ENCODE results near the gene HK1. TPM values are rescaled to one million over a fixed set of nuclear protein-coding genes. Genes with fewer than 3 reads are reported as not detected.
A peak's percentile ranks its signal among the peaks of the same experiment; 100 is the strongest.

The HK1 gene
- total and polyA plus RNA-seq, 2 of the 4 experiments (the other 2 are of a cell fraction): 53.7 to 90.5 TPM

DNA sequence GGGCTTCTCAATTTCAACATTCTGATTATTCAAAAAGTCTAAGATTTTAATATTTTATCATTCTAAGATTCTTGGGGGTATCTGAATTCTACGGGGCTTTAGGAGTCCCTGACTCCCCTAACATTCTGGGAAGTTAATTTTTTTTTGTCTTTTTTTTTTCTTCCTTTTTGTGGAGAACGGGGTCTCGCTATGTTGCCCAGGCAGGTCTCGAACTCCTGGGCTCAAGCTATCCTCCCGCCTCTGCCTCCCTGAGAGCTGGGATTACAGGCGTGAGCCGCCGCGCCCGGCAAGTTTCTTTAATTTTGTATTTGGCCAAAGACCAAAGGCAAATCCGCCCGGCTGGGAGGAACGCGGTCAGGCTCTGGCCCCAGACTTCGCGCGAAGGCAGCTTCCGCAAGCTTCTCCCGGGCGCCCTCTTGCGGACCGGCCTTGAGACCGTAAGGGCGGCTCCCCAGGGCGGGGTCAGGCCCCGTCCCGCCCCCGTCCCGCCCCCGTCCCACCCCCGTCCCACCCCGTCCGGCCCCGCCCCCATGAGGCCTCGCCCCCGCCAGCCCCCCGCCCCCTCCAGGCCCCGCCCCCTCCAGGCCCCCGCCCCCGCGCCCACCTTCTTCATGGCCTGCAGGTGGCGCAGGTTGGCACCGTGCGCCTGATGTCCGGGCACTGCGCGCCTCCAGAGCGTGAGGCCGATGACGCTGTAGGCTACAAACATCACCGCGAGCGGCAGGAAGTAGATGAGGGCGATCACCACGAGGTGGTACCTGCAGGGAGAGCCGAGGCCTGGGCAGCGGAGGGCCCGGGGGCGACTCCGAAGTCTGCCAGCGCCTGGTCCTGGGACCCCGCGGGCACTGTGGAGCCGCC, 130.3 kb downstream of the HK1 start (continued):
- TF ChIP-seq, protein P1, sequence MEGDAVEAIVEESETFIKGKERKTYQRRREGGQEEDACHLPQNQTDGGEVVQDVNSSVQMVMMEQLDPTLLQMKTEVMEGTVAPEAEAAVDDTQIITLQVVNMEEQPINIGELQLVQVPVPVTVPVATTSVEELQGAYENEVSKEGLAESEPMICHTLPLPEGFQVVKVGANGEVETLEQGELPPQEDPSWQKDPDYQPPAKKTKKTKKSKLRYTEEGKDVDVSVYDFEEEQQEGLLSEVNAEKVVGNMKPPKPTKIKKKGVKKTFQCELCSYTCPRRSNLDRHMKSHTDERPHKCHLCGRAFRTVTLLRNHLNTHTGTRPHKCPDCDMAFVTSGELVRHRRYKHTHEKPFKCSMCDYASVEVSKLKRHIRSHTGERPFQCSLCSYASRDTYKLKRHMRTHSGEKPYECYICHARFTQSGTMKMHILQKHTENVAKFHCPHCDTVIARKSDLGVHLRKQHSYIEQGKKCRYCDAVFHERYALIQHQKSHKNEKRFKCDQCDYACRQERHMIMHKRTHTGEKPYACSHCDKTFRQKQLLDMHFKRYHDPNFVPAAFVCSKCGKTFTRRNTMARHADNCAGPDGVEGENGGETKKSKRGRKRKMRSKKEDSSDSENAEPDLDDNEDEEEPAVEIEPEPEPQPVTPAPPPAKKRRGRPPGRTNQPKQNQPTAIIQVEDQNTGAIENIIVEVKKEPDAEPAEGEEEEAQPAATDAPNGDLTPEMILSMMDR (conservative IDR thresholded peaks at IDR 0.05; ENCODE audit: low read depth, low read length): peak; percentile 60
- no peak; the same call in 1 of the 2 replicates for TF ChIP-seq MAZ (IDR thresholded peaks at IDR 0.05; ENCODE audit: borderline replicate concordance, low read depth, low read length)

DNA sequence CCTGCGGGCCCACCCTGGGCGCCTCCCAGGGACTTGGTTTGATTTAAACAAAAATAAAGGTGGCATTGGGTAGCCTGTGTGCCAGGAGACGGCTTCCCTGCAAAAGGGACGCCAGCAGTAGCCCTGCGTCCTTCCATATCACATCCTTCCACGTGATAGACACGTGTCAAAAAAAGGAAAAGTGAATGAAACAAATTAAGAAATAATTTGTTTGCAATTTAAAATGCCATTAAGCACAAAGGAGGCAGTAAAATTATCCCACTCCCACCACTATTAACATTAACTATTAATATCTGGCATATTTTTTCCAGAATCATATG, 130.8 kb downstream of the HK1 start:
- Histone ChIP-seq H4K20me1 (ENCODE audit: insufficient read depth, low read length) (no peaks in the 10 kb centered on the region), H4K5ac (ENCODE audit: low read depth, low read length) (no peak overlapping the region; the same call in 1 of the 2 replicates), H3K4me2 (ENCODE audit: low read depth, low read length) (peak overlapping the region; percentile 71), H2BK5ac (ENCODE audit: low read depth, low read length, poor library complexity, severe bottlenecking) (no peak overlapping the region), H3K56ac (ENCODE audit: extremely low read depth, insufficient read depth, low read length) (no peak overlapping the region), H2AK9ac (replicated peaks; ENCODE audit: low read depth, low read length, poor library complexity) (no peak overlapping the region), H4K91ac (ENCODE audit: insufficient read depth, low read depth, low read length) (no peak overlapping the region), H3K9me3 (ENCODE audit: control insufficient read depth, insufficient read depth, low read length) (no peaks in the 10 kb centered on the region), H3K9ac (ENCODE audit: low read depth, low read length) (no peak overlapping the region; the same call in 1 of the 2 replicates), H3K18ac (ENCODE audit: low read depth, low read length) (no peak overlapping the region), H3K23ac (ENCODE audit: low read depth, low read length) (no peak overlapping the region), H2BK15ac (ENCODE audit: low read depth, low read length) (no peak overlapping the region), H3K79me1 (ENCODE audit: low read depth in 1 of 2, low read length in 2 of 2) (no peaks in the 10 kb centered on the region), H3K27me3 (ENCODE audit: control insufficient read depth, insufficient read depth, low read length) (no peaks in the 10 kb centered on the region; the same call in 1 of the 2 replicates), H3K9me1 (ENCODE audit: insufficient read depth, low read length) (peaks cover 10% of the 10 kb centered on the region), H2AFZ (replicated peaks; ENCODE audit: low read length, poor library complexity) (peak overlapping the region; percentile 93), H2BK20ac (ENCODE audit: low read depth, low read length) (no peak overlapping the region), H3K14ac (replicated peaks; ENCODE audit: low read depth, low read length) (no peak overlapping the region), H3K36me3 (ENCODE audit: control insufficient read depth, insufficient read depth, low read length) (no peaks in the 10 kb centered on the region), H3K4me3 (ENCODE audit: insufficient read depth, low read depth, low read length) (peak overlapping the region; percentile 51), H2BK120ac (ENCODE audit: low read depth, low read length) (no peak overlapping the region), H4K8ac (ENCODE audit: low read depth in 2 of 2, low read length in 2 of 2) (peak overlapping the region; percentile 46 to 63; a peak in 2 of 4 replicates), H3K4ac (ENCODE audit: low read depth, low read length) (no peak overlapping the region), H2AK5ac (ENCODE audit: low read depth, low read length) (no peak overlapping the region), H3K4me1 (ENCODE audit: control insufficient read depth, insufficient read depth, low read length) (peaks cover 3% of the 10 kb centered on the region; the same call in 1 of the 2 replicates), H3K27ac (ENCODE audit: insufficient read depth, low read length) (no peak overlapping the region)
- POLR2A ChIA-PET (ENCODE audit: unreplicated experiment): no interaction called here
- whole genome bisulfite sequencing, 2 experiments (ENCODE audit: extremely low coverage in 2 of 2, insufficient read length in 1 of 2): no CpG with 5 or more reads among the region's 7 CpGs
- DNase-seq (no peak), ATAC-seq (ENCODE audit: low read depth) (no peak)
- intact Hi-C loops (cut with micrococcal nuclease): no loop called here
- CTCF ChIA-PET: interaction anchor here (1.1 to 1.3 kb wide), 2 partner anchors 12 to 98 kb away, joined by 3 to 5 read pairs; no protein-coding TSS in a partner anchor
- dilution Hi-C loops (cut with HindIII; ENCODE audit: low sequenced_read_pairs, unreplicated experiment): no loop called here
- in situ Hi-C loops (cut with MboI; ENCODE audit: low sequenced_read_pairs): no loop called here
- no TSS peak for BruUV-seq (replicated peaks)
- no peak for TF ChIP-seq SMC3 (IDR thresholded peaks at IDR 0.05; ENCODE audit: low read depth, low read length)
- TF ChIP-seq MAFK (IDR thresholded peaks at IDR 0.05; ENCODE audit: low read depth, low read length): no peak
- no peak for TF ChIP-seq CEBPB (IDR thresholded peaks at IDR 0.05; ENCODE audit: low read depth, low read length)
- TF ChIP-seq, protein P2, sequence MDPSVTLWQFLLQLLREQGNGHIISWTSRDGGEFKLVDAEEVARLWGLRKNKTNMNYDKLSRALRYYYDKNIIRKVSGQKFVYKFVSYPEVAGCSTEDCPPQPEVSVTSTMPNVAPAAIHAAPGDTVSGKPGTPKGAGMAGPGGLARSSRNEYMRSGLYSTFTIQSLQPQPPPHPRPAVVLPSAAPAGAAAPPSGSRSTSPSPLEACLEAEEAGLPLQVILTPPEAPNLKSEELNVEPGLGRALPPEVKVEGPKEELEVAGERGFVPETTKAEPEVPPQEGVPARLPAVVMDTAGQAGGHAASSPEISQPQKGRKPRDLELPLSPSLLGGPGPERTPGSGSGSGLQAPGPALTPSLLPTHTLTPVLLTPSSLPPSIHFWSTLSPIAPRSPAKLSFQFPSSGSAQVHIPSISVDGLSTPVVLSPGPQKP (IDR thresholded peaks at IDR 0.05; ENCODE audit: borderline replicate concordance, low read depth, low read length): no peak
- TF ChIP-seq RCOR1 (IDR thresholded peaks at IDR 0.05; ENCODE audit: insufficient replicate concordance, low read length): no peak
- no peak for TF ChIP-seq POLR2A (IDR thresholded peaks at IDR 0.05; ENCODE audit: low read depth, low read length)
- TF ChIP-seq RFX5 (IDR thresholded peaks at IDR 0.05; ENCODE audit: low read depth, low read length): no peak
- TF ChIP-seq BHLHE40 (IDR thresholded peaks at IDR 0.05; ENCODE audit: low read depth, low read length): no peak
- no peak for TF ChIP-seq MXI1 (IDR thresholded peaks at IDR 0.05; ENCODE audit: borderline replicate concordance, low read depth, low read length)
